HCT116 (cell line): ENCODE measurements around the gene CHST15. TPM values are rescaled to one million over a fixed set of nuclear protein-coding genes. Genes with fewer than 3 reads are reported as not detected.
A peak's percentile ranks its signal among the peaks of the same experiment; 100 is the strongest.

Experiments
- ATAC-seq: fragments of 200-7000 bp; cut with Tn5 transposase; 2 replicates; pipeline ENCODE4 v1.9.1; 2020; ENCODE audit warnings: mild to moderate bottlenecking, moderate library complexity
- BruUV-seq: library from RNA; stranded (reverse); fragments of 400-500 nt; replicated peaks from 2 replicates; lab custom pipeline; 2021; lab: Mats Ljungman, UMichigan
- CTCF ChIA-PET: fragments of 300-600 bp; sonication (Branson Sonifier 250); formaldehyde crosslinking; loops from one replicate; lab custom pipeline; 2021; ENCODE audit warnings: antibody characterized with exemption; lab: Charles Lee
- POLR2A ChIA-PET: fragments of 300-600, 350-600 bp; sonication (Branson Sonifier 250); formaldehyde crosslinking; loops from one replicate; lab custom pipeline; 2021; ENCODE audit warnings: antibody characterized with exemption; lab: Charles Lee
- RAD21 ChIA-PET, 2 experiments: fragments of 300-600 bp; sonication (Branson Sonifier 250); formaldehyde crosslinking; loops; one replicate each; lab custom pipeline; 2023; ENCODE audit warnings: low total read pairs in 2 of 2; ENCODE audit not compliant: uncharacterized antibody in 2 of 2, unreplicated experiment in 2 of 2, low non-redundant PET in 1 of 2; lab: Charles Lee
- DNase-seq: peaks from one replicate; pipeline ENCODE4 v3.0.0-alpha.2; 2010; ENCODE audit warnings: low read depth, low spot score
- H2AFZ ChIP-seq: fragments of 200-600 bp; shearing (Covaris generic), sonication (generic); 2 replicates; pipeline ENCODE4 v1.6.1; 2017; ENCODE audit warnings: low read depth, mixed run types, mixed read lengths, antibody characterized with exemption, low read length; ENCODE audit not compliant: poor library complexity, severe bottlenecking
- H3K27ac ChIP-seq: 2 replicates; pipeline ENCODE4 v1.5.1; 2012; ENCODE audit warnings: low read depth, low read length
- H3K27me3 ChIP-seq: fragments of 200-600 bp; sonication (generic); 2 replicates; pipeline ENCODE4 v1.6.1; 2016; ENCODE audit warnings: mixed run types, low read length, mixed read lengths; ENCODE audit not compliant: insufficient read depth
- H3K36me3 ChIP-seq, 2 experiments: fragments of 200-500 bp in 1 of 2; fragments of 200-600 bp in 1 of 2; sonication (Bioruptor generic) in 1 of 2; sonication (generic) in 1 of 2; 2 replicates each; pipeline versions ENCODE4 v1.5.1 to v1.6.1; 2014 to 2016; ENCODE audit warnings: low read length in 2 of 2, inconsistent platforms in 1 of 2, mixed read lengths in 1 of 2, mixed run types in 1 of 2; ENCODE audit not compliant: insufficient read depth in 2 of 2, control insufficient read depth in 1 of 2
- H3K4me1 ChIP-seq, 2 experiments: fragments of 200-600 bp in 1 of 2; sonication (generic) in 1 of 2; 2 replicates each; pipeline versions ENCODE4 v1.5.1 to v1.6.1; 2012 to 2017; ENCODE audit warnings: low read length in 2 of 2, inconsistent platforms in 1 of 2, mild to moderate bottlenecking in 1 of 2, mixed read lengths in 1 of 2, mixed run types in 1 of 2, moderate library complexity in 1 of 2; ENCODE audit not compliant: insufficient read depth in 2 of 2, control insufficient read depth in 1 of 2
- H3K4me2 ChIP-seq: fragments of 200-600 bp; sonication (generic); 2 replicates; pipeline ENCODE4 v1.6.1; 2017; ENCODE audit warnings: mixed run types, low read length, mixed read lengths
- H3K4me3 ChIP-seq, 2 experiments: fragments of 200-600 bp in 1 of 2; sonication (generic) in 1 of 2; replicated peaks in 1 of 2; 2 replicates each; pipeline ENCODE4 v1.5.1; 2011 to 2016; ENCODE audit warnings: low read length in 2 of 2, control low read depth in 1 of 2, low read depth in 1 of 2, mild to moderate bottlenecking in 1 of 2, mixed read lengths in 1 of 2, mixed run types in 1 of 2
- H3K79me2 ChIP-seq: fragments of 200-600 bp; sonication (generic); 2 replicates; pipeline ENCODE4 v1.6.1; 2017; ENCODE audit warnings: mild to moderate bottlenecking, mixed run types, low read length, moderate library complexity, mixed read lengths; ENCODE audit not compliant: insufficient read depth
- H3K9ac ChIP-seq: fragments of 200-600 bp; sonication (generic); 2 replicates; pipeline ENCODE4 v1.6.1; 2016; ENCODE audit warnings: low read length, mixed read lengths
- H3K9me2 ChIP-seq: fragments of 200-600 bp; sonication (generic), shearing (Covaris generic); 2 replicates; pipeline ENCODE4 v1.6.1; 2017; ENCODE audit warnings: mixed run types, mild to moderate bottlenecking, moderate library complexity; ENCODE audit not compliant: insufficient read depth
- H3K9me3 ChIP-seq, 2 experiments: fragments of 200-500 bp in 1 of 2; fragments of 200-600 bp in 1 of 2; sonication (Bioruptor generic) in 1 of 2; sonication (generic) in 1 of 2; 2 replicates each; pipeline ENCODE4 v1.6.1; 2014 to 2017; ENCODE audit warnings: low read length in 2 of 2, mixed read lengths in 2 of 2, inconsistent platforms in 1 of 2, low read depth in 1 of 2, mild to moderate bottlenecking in 1 of 2, mixed run types in 1 of 2, moderate library complexity in 1 of 2; ENCODE audit not compliant: control insufficient read depth in 1 of 2, insufficient read depth in 1 of 2
- H4K20me1 ChIP-seq: fragments of 200-600 bp; sonication (generic), shearing (Covaris generic); 2 replicates; pipeline ENCODE4 v1.6.1; 2017; ENCODE audit warnings: mixed run types, mild to moderate bottlenecking, moderate library complexity; ENCODE audit not compliant: insufficient read depth
- CBX3 ChIP-seq: IDR thresholded peaks from 2 replicates; pipeline ENCODE4 v1.6.1; 2012; ENCODE audit warnings: low read depth
- EGR1 ChIP-seq: IDR thresholded peaks from 2 replicates; pipeline ENCODE4 v1.6.1; 2012; ENCODE audit warnings: low read depth
- EZH2 ChIP-seq: fragments of 200-600 bp; sonication (generic); IDR thresholded peaks from 2 replicates; pipeline ENCODE4 v1.6.1; 2017; ENCODE audit warnings: antibody characterized with exemption, mixed run types
- POLR2AphosphoS5 ChIP-seq: IDR thresholded peaks from 2 replicates; pipeline ENCODE4 v1.6.1; 2011; ENCODE audit warnings: mild to moderate bottlenecking, low read depth, low read length, moderate library complexity
- SIN3A ChIP-seq: IDR thresholded peaks from 2 replicates; pipeline ENCODE4 v1.6.1; 2012; ENCODE audit warnings: low read depth
- SP1 ChIP-seq: IDR thresholded peaks from 2 replicates; pipeline ENCODE4 v1.6.1; 2012; ENCODE audit warnings: low read depth
- SRF ChIP-seq: IDR thresholded peaks from 2 replicates; pipeline ENCODE4 v1.6.1; 2012; ENCODE audit warnings: low read depth
- YY1 ChIP-seq: IDR thresholded peaks from 2 replicates; pipeline ENCODE4 v1.6.1; 2011; ENCODE audit warnings: low read length, low read depth, moderate library complexity, mild to moderate bottlenecking; ENCODE audit not compliant: insufficient replicate concordance; ENCODE audit errors: extremely low read depth
- ZNF274 ChIP-seq: fragments of 200-500 bp; sonication (Bioruptor generic); IDR thresholded peaks from 2 replicates; pipeline ENCODE4 v1.6.1; 2014; ENCODE audit warnings: mild to moderate bottlenecking, low read depth, low read length, inconsistent platforms
- intact Hi-C: fragments of 100-400 bp; cut with micrococcal nuclease; formaldehyde crosslinking; loops from 2 replicates; pipeline ENCODE4 v1.10.0; 2022
- total RNA-seq: library from RNA; stranded (reverse); gene quantifications from one replicate; pipeline ENCODE4 v1.2.1, GENCODE V29; 2021; ENCODE audit not compliant: unreplicated experiment
- TF ChIP-seq, protein P1 (sequence below): IDR thresholded peaks from 2 replicates; pipeline ENCODE4 v1.6.1; 2012
- TF ChIP-seq, protein P2 (sequence below): IDR thresholded peaks from 2 replicates; pipeline ENCODE4 v1.6.1; 2012
- TF ChIP-seq, protein P3 (sequence below): IDR thresholded peaks from 2 replicates; pipeline ENCODE4 v1.6.1; 2011; ENCODE audit warnings: mild to moderate bottlenecking, low read length, moderate library complexity; ENCODE audit not compliant: insufficient replicate concordance; ENCODE audit errors: extremely low read depth
- TF ChIP-seq, protein P4 (sequence below): IDR thresholded peaks from 2 replicates; pipeline ENCODE4 v1.6.1; 2012; ENCODE audit warnings: low read depth

The CHST15 gene
- total RNA-seq, 1 experiment from 2014 or later: 47.2 TPM

DNA sequence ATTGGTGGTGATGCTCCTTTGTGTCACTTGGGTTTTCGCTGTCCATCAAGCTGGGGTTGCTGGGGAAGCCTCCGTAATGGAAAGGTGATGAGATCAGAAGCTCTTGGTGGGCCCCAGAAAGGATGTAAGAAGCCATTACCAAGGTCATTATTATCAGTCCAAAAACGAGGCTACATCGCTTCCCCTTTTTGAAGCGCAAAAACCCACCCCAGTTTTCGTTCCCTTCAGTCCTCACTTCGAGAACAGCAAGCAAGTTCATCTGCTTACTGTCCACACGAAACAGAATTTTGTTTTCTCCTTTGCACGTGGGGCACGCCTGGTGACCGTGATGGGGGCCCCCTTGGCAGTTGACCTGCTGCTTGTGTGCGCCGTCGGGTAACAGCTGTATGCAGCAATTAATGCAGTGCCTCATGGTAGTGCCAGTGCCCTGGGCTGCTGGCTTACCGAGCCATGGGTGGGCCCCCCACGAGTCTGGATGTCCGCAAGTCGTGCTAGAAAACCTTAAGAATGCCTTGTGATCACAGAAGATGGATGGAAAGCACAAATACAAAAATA lies 47.5 kb downstream of the CHST15 start:
- Histone ChIP-seq H3K9me2 (no peaks in the 10 kb centered on the region), H3K36me3 (peaks cover under 1 to 5% of the 10 kb centered on the region in 2 experiments; a peak in 1 of 4 replicates), H4K20me1 (no peaks in the 10 kb centered on the region), H2AFZ (no peak overlapping the region), H3K9me3 (no peaks in the 10 kb centered on the region), H3K79me2 (peaks cover 23% of the 10 kb centered on the region; the same call in 1 of the 2 replicates), H3K4me2 (no peak overlapping the region), H3K4me3 (no peak overlapping the region), H3K9ac (no peak overlapping the region), H3K27me3 (no peaks in the 10 kb centered on the region), H3K27ac (no peak overlapping the region), H3K4me1 (peaks cover 6 to 22% of the 10 kb centered on the region in 2 experiments; a peak in 3 of 4 replicates)
- TSS peak; percentile 66 for BruUV-seq
- no peak for DNase-seq
- ChIA-PET POLR2A (no interaction called here), CTCF (no interaction called here), RAD21 (no interaction called here)
- intact Hi-C loops: no loop called here
- no peak for ATAC-seq
- TF ChIP-seq, protein P1, sequence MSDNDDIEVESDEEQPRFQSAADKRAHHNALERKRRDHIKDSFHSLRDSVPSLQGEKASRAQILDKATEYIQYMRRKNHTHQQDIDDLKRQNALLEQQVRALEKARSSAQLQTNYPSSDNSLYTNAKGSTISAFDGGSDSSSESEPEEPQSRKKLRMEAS: no peak
- TF ChIP-seq EGR1: no peak

DNA sequence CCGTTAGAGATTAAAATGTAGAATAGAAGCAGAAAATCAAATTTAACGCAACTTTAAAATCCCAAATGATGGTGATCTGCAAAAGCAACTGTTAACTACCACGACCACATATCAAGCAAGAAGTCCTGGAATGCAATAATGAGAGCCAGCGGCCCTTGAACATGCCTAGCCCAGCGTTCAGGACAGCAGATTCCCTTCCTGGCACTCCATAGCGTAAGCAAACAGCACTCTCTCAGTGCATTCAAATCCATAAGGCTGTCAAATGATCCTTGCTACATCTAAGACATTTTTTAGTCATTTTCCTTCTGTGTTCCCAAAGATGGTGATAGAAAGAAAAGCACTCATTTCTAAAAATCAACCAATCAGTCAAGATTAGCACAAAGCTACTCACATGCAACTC lies 48.1 kb downstream of the CHST15 start:
- Histone ChIP-seq H2AFZ (no peak overlapping the region), H3K4me1 (peaks cover 5 to 16% of the 10 kb centered on the region in 2 experiments; a peak in 3 of 4 replicates), H3K9me2 (no peaks in the 10 kb centered on the region), H3K4me3 (no peak overlapping the region), H3K9ac (no peak overlapping the region), H3K79me2 (peaks cover 19% of the 10 kb centered on the region; the same call in 1 of the 2 replicates), H3K9me3 (no peaks in the 10 kb centered on the region), H3K27ac (no peak overlapping the region), H4K20me1 (no peaks in the 10 kb centered on the region), H3K27me3 (no peaks in the 10 kb centered on the region), H3K36me3 (peaks cover 7 to 9% of the 10 kb centered on the region in 2 experiments; a peak in 1 of 4 replicates), H3K4me2 (no peak overlapping the region)
- ChIA-PET CTCF (no interaction called here), RAD21 (no interaction called here), POLR2A (no interaction called here)
- ATAC-seq (no peak), DNase-seq (no peak)
- intact Hi-C loops: no loop called here
- TF ChIP-seq, protein P2, sequence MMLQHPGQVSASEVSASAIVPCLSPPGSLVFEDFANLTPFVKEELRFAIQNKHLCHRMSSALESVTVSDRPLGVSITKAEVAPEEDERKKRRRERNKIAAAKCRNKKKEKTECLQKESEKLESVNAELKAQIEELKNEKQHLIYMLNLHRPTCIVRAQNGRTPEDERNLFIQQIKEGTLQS: no peak
- TF ChIP-seq SP1 (no peak), SIN3A (no peak), EZH2 (no peak), YY1 (no peak), CBX3 (no peak), ZNF274 (no peak), SRF (no peak), POLR2AphosphoS5 (no peak)
- TF ChIP-seq, protein P3, sequence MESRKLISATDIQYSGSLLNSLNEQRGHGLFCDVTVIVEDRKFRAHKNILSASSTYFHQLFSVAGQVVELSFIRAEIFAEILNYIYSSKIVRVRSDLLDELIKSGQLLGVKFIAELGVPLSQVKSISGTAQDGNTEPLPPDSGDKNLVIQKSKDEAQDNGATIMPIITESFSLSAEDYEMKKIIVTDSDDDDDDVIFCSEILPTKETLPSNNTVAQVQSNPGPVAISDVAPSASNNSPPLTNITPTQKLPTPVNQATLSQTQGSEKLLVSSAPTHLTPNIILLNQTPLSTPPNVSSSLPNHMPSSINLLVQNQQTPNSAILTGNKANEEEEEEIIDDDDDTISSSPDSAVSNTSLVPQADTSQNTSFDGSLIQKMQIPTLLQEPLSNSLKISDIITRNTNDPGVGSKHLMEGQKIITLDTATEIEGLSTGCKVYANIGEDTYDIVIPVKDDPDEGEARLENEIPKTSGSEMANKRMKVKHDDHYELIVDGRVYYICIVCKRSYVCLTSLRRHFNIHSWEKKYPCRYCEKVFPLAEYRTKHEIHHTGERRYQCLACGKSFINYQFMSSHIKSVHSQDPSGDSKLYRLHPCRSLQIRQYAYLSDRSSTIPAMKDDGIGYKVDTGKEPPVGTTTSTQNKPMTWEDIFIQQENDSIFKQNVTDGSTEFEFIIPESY: no peak
- TF ChIP-seq, protein P4, sequence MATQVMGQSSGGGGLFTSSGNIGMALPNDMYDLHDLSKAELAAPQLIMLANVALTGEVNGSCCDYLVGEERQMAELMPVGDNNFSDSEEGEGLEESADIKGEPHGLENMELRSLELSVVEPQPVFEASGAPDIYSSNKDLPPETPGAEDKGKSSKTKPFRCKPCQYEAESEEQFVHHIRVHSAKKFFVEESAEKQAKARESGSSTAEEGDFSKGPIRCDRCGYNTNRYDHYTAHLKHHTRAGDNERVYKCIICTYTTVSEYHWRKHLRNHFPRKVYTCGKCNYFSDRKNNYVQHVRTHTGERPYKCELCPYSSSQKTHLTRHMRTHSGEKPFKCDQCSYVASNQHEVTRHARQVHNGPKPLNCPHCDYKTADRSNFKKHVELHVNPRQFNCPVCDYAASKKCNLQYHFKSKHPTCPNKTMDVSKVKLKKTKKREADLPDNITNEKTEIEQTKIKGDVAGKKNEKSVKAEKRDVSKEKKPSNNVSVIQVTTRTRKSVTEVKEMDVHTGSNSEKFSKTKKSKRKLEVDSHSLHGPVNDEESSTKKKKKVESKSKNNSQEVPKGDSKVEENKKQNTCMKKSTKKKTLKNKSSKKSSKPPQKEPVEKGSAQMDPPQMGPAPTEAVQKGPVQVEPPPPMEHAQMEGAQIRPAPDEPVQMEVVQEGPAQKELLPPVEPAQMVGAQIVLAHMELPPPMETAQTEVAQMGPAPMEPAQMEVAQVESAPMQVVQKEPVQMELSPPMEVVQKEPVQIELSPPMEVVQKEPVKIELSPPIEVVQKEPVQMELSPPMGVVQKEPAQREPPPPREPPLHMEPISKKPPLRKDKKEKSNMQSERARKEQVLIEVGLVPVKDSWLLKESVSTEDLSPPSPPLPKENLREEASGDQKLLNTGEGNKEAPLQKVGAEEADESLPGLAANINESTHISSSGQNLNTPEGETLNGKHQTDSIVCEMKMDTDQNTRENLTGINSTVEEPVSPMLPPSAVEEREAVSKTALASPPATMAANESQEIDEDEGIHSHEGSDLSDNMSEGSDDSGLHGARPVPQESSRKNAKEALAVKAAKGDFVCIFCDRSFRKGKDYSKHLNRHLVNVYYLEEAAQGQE: no peak
- BruUV-seq: no TSS peak
